ENCODE results near the gene PRR33. TPM values are rescaled to one million over a fixed set of nuclear protein-coding genes. Genes with fewer than 3 reads are reported as not detected.

The PRR33 gene
- total RNA-seq, 1 donor from 2014 or later: not detected

DNA sequence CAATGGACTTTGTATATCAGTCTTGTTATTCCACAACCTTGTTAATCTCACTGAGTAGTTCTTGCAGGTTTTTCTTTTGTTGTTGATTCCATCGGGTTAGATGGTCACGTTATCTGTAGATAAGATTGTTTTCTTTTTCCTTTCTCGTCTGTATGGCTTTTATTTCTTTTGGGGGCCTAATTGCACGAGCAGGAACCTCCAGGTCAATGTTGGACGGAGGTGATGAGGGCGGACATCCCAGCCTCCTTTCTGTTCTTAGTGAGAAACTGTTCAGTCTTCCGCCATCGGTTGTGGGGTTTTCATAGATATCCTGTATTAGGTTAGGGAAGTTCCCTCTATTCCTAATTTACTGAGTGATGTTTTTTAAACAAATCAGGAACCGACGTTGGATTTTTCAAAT lies 4.8 kb upstream of the PRR33 start:
- TF ChIP-seq POLR2AphosphoS5 (IDR thresholded peaks at IDR 0.05; ENCODE audit: insufficient read depth in 1 of 2, low read depth in 1 of 2): no peak
- TF ChIP-seq, protein P1, sequence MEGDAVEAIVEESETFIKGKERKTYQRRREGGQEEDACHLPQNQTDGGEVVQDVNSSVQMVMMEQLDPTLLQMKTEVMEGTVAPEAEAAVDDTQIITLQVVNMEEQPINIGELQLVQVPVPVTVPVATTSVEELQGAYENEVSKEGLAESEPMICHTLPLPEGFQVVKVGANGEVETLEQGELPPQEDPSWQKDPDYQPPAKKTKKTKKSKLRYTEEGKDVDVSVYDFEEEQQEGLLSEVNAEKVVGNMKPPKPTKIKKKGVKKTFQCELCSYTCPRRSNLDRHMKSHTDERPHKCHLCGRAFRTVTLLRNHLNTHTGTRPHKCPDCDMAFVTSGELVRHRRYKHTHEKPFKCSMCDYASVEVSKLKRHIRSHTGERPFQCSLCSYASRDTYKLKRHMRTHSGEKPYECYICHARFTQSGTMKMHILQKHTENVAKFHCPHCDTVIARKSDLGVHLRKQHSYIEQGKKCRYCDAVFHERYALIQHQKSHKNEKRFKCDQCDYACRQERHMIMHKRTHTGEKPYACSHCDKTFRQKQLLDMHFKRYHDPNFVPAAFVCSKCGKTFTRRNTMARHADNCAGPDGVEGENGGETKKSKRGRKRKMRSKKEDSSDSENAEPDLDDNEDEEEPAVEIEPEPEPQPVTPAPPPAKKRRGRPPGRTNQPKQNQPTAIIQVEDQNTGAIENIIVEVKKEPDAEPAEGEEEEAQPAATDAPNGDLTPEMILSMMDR (IDR thresholded peaks at IDR 0.05): no peak
- no peak for TF ChIP-seq POLR2A (IDR thresholded peaks at IDR 0.05)
- H3K27me3 ChIP-seq: no peaks in the 10 kb centered on the region
- no peaks in the 10 kb centered on the region for H3K9me3 ChIP-seq
- no peak for DNase-seq (ENCODE audit: extremely low spot score in 2 of 2)
- no peak overlapping the region for H3K4me3 ChIP-seq
- H3K4me1 ChIP-seq: no peaks in the 10 kb centered on the region
- no peaks in the 10 kb centered on the region for H3K36me3 ChIP-seq
- no peak overlapping the region for H3K27ac ChIP-seq
- intact Hi-C loops (cut with DNase I): no loop called here

DNA sequence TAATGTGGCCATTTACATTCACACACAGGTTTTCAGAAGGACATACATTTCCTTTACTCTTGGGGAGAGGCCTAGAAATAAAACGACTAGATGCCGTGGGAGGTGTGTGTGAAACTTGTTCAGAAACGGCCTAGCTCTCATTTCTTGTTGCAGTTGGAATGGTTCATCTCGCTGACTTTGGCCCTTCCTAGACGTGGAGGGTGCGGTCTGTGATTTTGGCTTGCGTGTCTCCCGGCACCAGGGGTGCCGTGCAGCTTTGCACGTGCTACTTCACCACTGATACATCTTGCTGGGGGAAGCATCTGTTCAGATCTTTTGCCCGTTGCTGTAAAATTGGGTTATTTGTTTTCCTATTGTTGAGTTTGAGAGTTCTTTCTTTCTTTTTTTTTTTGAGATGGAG lies 3.1 kb upstream of the PRR33 start:
- no peaks in the 10 kb centered on the region for H3K36me3 ChIP-seq
- intact Hi-C loops (cut with DNase I): no loop called here
- DNase-seq (ENCODE audit: extremely low spot score in 2 of 2): no peak
- no peaks in the 10 kb centered on the region for H3K27me3 ChIP-seq
- TF ChIP-seq POLR2AphosphoS5 (IDR thresholded peaks at IDR 0.05; ENCODE audit: insufficient read depth in 1 of 2, low read depth in 1 of 2): no peak
- no peak for TF ChIP-seq POLR2A (IDR thresholded peaks at IDR 0.05)
- TF ChIP-seq, protein P1 (IDR thresholded peaks at IDR 0.05): no peak
- no peak overlapping the region for H3K27ac ChIP-seq
- H3K4me1 ChIP-seq: peaks cover 3% of the 10 kb centered on the region
- H3K9me3 ChIP-seq: no peaks in the 10 kb centered on the region
- no peak overlapping the region for H3K4me3 ChIP-seq

DNA sequence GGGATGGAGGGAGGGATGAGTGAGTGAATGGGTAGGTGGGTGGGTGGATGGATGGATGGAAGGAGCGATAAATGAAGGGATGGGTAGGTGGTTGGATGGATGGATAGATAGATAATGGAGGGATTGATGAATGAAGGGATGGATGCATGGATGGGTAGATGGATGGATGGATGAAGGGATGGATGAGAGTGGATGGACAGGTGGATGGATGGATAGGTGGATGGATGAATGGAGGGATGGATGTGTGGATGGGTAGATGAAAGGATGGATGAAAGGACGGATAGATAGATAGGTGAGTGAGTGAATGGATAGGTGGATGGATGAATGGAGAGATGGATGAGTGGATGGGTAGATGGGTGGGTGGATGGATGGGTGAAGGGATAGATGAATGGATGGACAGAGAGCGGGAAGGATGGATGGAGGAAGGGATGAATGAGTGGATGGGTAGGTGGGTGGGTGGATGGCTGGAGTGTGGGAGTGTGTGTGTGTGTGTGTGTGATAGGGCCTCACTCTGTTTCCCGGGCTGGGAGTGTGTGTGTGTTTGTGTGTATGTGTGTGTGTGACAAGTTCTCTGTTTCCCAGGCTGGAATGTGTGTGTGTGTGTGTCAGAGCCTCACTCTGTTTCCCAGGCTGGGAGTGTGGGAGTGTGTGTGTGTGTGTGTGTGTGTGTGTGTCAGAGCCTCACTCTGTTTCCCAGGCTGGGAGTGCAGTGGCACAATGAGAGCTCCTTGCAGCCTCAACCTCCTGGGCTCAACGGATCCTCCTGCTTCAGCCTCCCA lies 2.1 kb upstream of the PRR33 start:
- H3K27me3 ChIP-seq: no peaks in the 10 kb centered on the region
- no peaks in the 10 kb centered on the region for H3K36me3 ChIP-seq
- H3K9me3 ChIP-seq: no peaks in the 10 kb centered on the region
- no peak for DNase-seq (ENCODE audit: extremely low spot score in 2 of 2)
- no peak overlapping the region for H3K4me3 ChIP-seq
- TF ChIP-seq, protein P1 (IDR thresholded peaks at IDR 0.05): no peak
- TF ChIP-seq POLR2AphosphoS5 (IDR thresholded peaks at IDR 0.05; ENCODE audit: insufficient read depth in 1 of 2, low read depth in 1 of 2) (no peak), POLR2A (IDR thresholded peaks at IDR 0.05) (no peak)
- H3K27ac ChIP-seq: no peak overlapping the region
- peaks cover 13% of the 10 kb centered on the region for H3K4me1 ChIP-seq
- intact Hi-C loops (cut with DNase I): loop anchor here (1.0 kb wide), 1 partner anchor 23 kb away; no protein-coding TSS in a partner anchor

DNA sequence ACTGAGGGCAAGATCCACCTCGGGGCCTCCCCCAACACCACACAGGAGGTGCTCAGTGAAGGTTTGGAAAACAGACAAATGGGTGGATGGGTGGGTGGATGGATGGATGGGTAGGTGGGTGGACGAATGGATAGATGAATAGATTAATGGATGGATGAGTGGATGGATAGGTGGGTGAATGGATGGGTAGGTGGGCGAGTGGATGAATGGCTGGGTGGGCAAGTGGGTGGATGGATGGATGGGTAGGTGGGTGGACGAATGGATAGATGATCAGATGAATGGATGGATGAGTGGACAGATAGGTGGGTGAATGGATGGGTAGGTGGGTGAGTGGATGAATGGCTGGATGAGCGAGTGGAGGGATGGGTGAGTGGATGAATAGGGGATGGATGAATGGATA lies 863 bp upstream of the PRR33 start:
- Histone ChIP-seq H3K4me1 (peaks cover 25% of the 10 kb centered on the region), H3K27ac (no peak overlapping the region), H3K27me3 (no peaks in the 10 kb centered on the region), H3K9me3 (no peaks in the 10 kb centered on the region), H3K36me3 (peaks cover 0 to 5% of the 10 kb centered on the region in 2 donors), H3K4me3 (no peak overlapping the region)
- intact Hi-C loops (cut with DNase I): no loop called here
- no peak for TF ChIP-seq POLR2A (IDR thresholded peaks at IDR 0.05)
- DNase-seq (ENCODE audit: extremely low spot score in 2 of 2): no peak

DNA sequence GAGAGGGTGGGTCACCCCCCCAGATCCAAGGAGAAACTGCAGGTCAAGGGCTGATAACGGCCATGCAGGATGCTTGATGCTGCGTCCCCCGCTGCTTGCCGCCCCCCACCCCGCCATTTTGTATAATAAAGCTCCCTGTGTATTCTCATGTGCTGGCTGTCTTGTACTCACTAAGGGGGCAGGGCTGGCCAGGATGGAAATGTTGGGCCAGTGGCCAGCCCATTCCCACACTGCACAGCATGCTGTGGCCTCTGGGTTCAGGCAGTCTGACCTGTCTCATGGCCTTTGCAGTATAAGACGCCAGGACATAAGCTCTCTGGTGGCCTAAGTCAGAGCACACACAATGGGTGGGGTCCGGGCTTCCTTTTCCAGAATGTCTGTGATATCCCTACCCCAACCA lies 421 bp upstream of the PRR33 start:
- H3K4me3 ChIP-seq: no peak overlapping the region
- TF ChIP-seq POLR2A (IDR thresholded peaks at IDR 0.05) (no peak), POLR2AphosphoS5 (IDR thresholded peaks at IDR 0.05; ENCODE audit: insufficient read depth in 1 of 2, low read depth in 1 of 2) (no peak)
- TF ChIP-seq, protein P1 (IDR thresholded peaks at IDR 0.05): no peak
- intact Hi-C loops (cut with DNase I): no loop called here
- H3K27me3 ChIP-seq: no peaks in the 10 kb centered on the region
- H3K4me1 ChIP-seq: peaks cover 27% of the 10 kb centered on the region
- H3K27ac ChIP-seq: no peak overlapping the region
- no peaks in the 10 kb centered on the region for H3K9me3 ChIP-seq
- DNase-seq (ENCODE audit: extremely low spot score in 2 of 2): no peak
- H3K36me3 ChIP-seq: peaks cover 0 to 10% of the 10 kb centered on the region in 2 donors
